GM18511 (cell line): ENCODE measurements around the gene ATAD3A.
"Not testable (repeated sequence)": the region's sequence is repeated elsewhere in the genome, so short reads cannot be mapped to it uniquely, and the experiment has no call there.

Experiments used
- ATAC-seq: cut with Tn5 transposase; IDR thresholded peaks from one replicate; pipeline ENCODE4 v1.9.1; 2021; ENCODE audit warnings: mild to moderate bottlenecking, moderate library complexity; ENCODE audit not compliant: unreplicated experiment

Gene ATAD3A

GRCh38 chr1:1489231-1489630, 22.7 kb upstream of the ATAD3A start:
- ATAC-seq = no peak

- ATAC-seq = no peak
These were observed 22.1 kb upstream of the ATAD3A start for GRCh38 chr1:1489861-1490260.

GRCh38 chr1:1490633-1491230, 21.2 kb upstream of the ATAD3A start:
- ATAC-seq = no peak

GRCh38 chr1:1491601-1492000, 20.4 kb upstream of the ATAD3A start:
- no peak for ATAC-seq

- ATAC-seq = not testable (repeated sequence)
These were observed 17.7 kb upstream of the ATAD3A start for GRCh38 chr1:1494311-1494710.

GRCh38 chr1:1495461-1495975, 16.4 kb upstream of the ATAD3A start:
- not testable (repeated sequence) for ATAC-seq

GRCh38 chr1:1504777-1505365, 7.1 kb upstream of the ATAD3A start:
- not testable (repeated sequence) for ATAC-seq

GRCh38 chr1:1505366-1505798, 6.6 kb upstream of the ATAD3A start:
- not testable (repeated sequence) for ATAC-seq

- not testable (repeated sequence) for ATAC-seq
These were observed 6.2 kb upstream of the ATAD3A start for GRCh38 chr1:1505801-1506200.

- ATAC-seq = no peak
These were observed 4.7 kb upstream of the ATAD3A start for GRCh38 chr1:1507305-1507704.

GRCh38 chr1:1508775-1509464, 3.0 kb upstream of the ATAD3A start:
- not testable (repeated sequence) for ATAC-seq

GRCh38 chr1:1509465-1509850, 2.5 kb upstream of the ATAD3A start:
- not testable (repeated sequence) for ATAC-seq

- ATAC-seq = no peak
These were observed 940 bp upstream of the ATAD3A start for GRCh38 chr1:1510912-1511532.

- ATAC-seq = not testable (repeated sequence)
These were observed 463 bp downstream of the ATAD3A start for GRCh38 chr1:1512425-1512824.

- ATAC-seq = not testable (repeated sequence)
These were observed 1.7 kb downstream of the ATAD3A start for GRCh38 chr1:1513675-1514074.

GRCh38 chr1:1514376-1514775, 2.4 kb downstream of the ATAD3A start:
- not testable (repeated sequence) for ATAC-seq

- ATAC-seq = not testable (repeated sequence)
These were observed 5.0 kb downstream of the ATAD3A start for GRCh38 chr1:1516923-1517322.

- ATAC-seq = no peak
These were observed 6.1 kb downstream of the ATAD3A start for GRCh38 chr1:1517973-1518620.

GRCh38 chr1:1518621-1519007, 6.7 kb downstream of the ATAD3A start:
- ATAC-seq = not testable (repeated sequence)

GRCh38 chr1:1519805-1520505, 8.0 kb downstream of the ATAD3A start:
- ATAC-seq = not testable (repeated sequence)
